Liver (tissue), 9 donors: ENCODE data around the gene OGFOD3. TPM values are rescaled to one million over a fixed set of nuclear protein-coding genes. Genes with fewer than 3 reads are reported as not detected.

Experiments
- DNase-seq: peaks from one replicate; pipeline ENCODE4 v3.0.0-alpha.2; 2017; ENCODE audit warnings: low spot score
- H3K27ac ChIP-seq, 2 donors: one replicate each; pipeline ENCODE4 v1.7.0; 2013; ENCODE audit warnings: inconsistent platforms in 2 of 2, low read length in 2 of 2, control low read depth in 1 of 2, low read depth in 1 of 2, mild to moderate bottlenecking in 1 of 2
- H3K27me3 ChIP-seq, 4 donors: one replicate each; pipeline versions ENCODE4 v1.6.1 to v1.7.0; 2013; ENCODE audit warnings: low read length in 3 of 4, inconsistent platforms in 1 of 4, mild to moderate bottlenecking in 1 of 4, moderate library complexity in 1 of 4; ENCODE audit not compliant: control insufficient read depth in 4 of 4, insufficient read depth in 4 of 4
- H3K36me3 ChIP-seq, 4 donors: one replicate each; pipeline versions ENCODE4 v1.6.1 to v1.7.0; 2013; ENCODE audit warnings: low read length in 3 of 4, mild to moderate bottlenecking in 3 of 4, low read depth in 1 of 4, moderate library complexity in 1 of 4; ENCODE audit not compliant: control insufficient read depth in 4 of 4, insufficient read depth in 3 of 4
- H3K4me1 ChIP-seq, 4 donors: one replicate each; pipeline versions ENCODE4 v1.6.1 to v1.7.0; 2013; ENCODE audit warnings: low read length in 3 of 4, mild to moderate bottlenecking in 3 of 4, moderate library complexity in 1 of 4; ENCODE audit not compliant: control insufficient read depth in 4 of 4, insufficient read depth in 4 of 4
- H3K4me3 ChIP-seq, 3 donors: one replicate each; pipeline versions ENCODE4 v1.6.1 to v1.7.0; 2013; ENCODE audit warnings: low read length in 3 of 3, control low read depth in 1 of 3, low read depth in 1 of 3, mild to moderate bottlenecking in 1 of 3
- H3K9ac ChIP-seq, 2 donors: one replicate each; pipeline ENCODE4 v1.7.0; 2013; ENCODE audit warnings: low read length in 2 of 2, mild to moderate bottlenecking in 2 of 2, moderate library complexity in 2 of 2, control low read depth in 1 of 2, low read depth in 1 of 2
- H3K9me3 ChIP-seq, 4 donors: one replicate each; pipeline versions ENCODE4 v1.6.1 to v1.7.0; 2013; ENCODE audit warnings: low read length in 3 of 4; ENCODE audit not compliant: control insufficient read depth in 4 of 4
- CTCF ChIP-seq: fragments of 150-350 bp; IDR thresholded peaks from 2 replicates; pipeline ENCODE4 v1.5.1; 2017; ENCODE audit warnings: improper control_type of control experiment, low read depth, low read length; ENCODE audit not compliant: missing input control
- EGR1 ChIP-seq, 2 donors: IDR thresholded peaks; 2 replicates each; pipeline ENCODE4 v1.6.1; 2016 to 2018; ENCODE audit warnings: antibody characterized with exemption in 2 of 2, low read depth in 2 of 2
- GABPA ChIP-seq, 2 donors: IDR thresholded peaks in 1 of 2; conservative IDR thresholded peaks in 1 of 2; 2 replicates each; pipeline ENCODE4 v1.6.1; 2016; ENCODE audit warnings: antibody characterized with exemption in 2 of 2, mild to moderate bottlenecking in 1 of 2, moderate library complexity in 1 of 2
- HNF4A ChIP-seq, 2 donors: conservative IDR thresholded peaks; 2 replicates each; pipeline ENCODE4 v1.6.1; 2016; ENCODE audit warnings: antibody characterized with exemption in 2 of 2, mild to moderate bottlenecking in 2 of 2
- HNF4G ChIP-seq: IDR thresholded peaks from 2 replicates; pipeline ENCODE4 v1.6.1; 2016; ENCODE audit warnings: antibody characterized with exemption
- JUND ChIP-seq, 2 donors: IDR thresholded peaks; 2 replicates each; pipeline ENCODE4 v1.6.1; 2016; ENCODE audit warnings: antibody characterized with exemption in 2 of 2
- NR2F2 ChIP-seq: IDR thresholded peaks from 2 replicates; pipeline ENCODE4 v1.6.1; 2016; ENCODE audit warnings: antibody characterized with exemption
- RAD21 ChIP-seq, 2 donors: IDR thresholded peaks; 2 replicates each; pipeline ENCODE4 v1.6.1; 2016; ENCODE audit warnings: antibody characterized with exemption in 2 of 2, mild to moderate bottlenecking in 2 of 2
- REST ChIP-seq: IDR thresholded peaks from 2 replicates; pipeline ENCODE4 v1.6.1; 2016; ENCODE audit warnings: antibody characterized with exemption, mild to moderate bottlenecking
- RXRA ChIP-seq, 2 donors: IDR thresholded peaks; 2 replicates each; pipeline ENCODE4 v1.6.1; 2017 to 2018; ENCODE audit warnings: antibody characterized with exemption in 2 of 2, mild to moderate bottlenecking in 1 of 2
- TAF1 ChIP-seq: conservative IDR thresholded peaks from 2 replicates; pipeline ENCODE4 v1.6.1; 2016; ENCODE audit warnings: antibody characterized with exemption, mild to moderate bottlenecking
- WGBS: extraction: QIAGEN DNeasy Blood & Tissue Kit; methylation state at CpG from one replicate; pipeline ENCODE4 v1.1.7; 2013; 5-methylcytosine and 5-hydroxymethylcytosine counted together
- polyA plus RNA-seq, 2 donors: library from polyadenylated mRNA; stranded (reverse) in 1 of 2; unstranded in 1 of 2; fragments of 200-250 nt in 1 of 2; fragments of >200 nt in 1 of 2; fragmentation: Nextera tagmentation in 1 of 2; extraction: Ambion mirVana in 1 of 2; gene quantifications; one replicate each; pipeline versions ENCODE4 v1.2.1 to v1.2.3, GENCODE V29; 2013 to 2015
- total RNA-seq, 2 donors: library from RNA; depleted of rRNA; stranded (reverse); fragments of >200 nt; gene quantifications; one replicate each; pipeline ENCODE4 v1.2.3, GENCODE V29; 2014
- TF ChIP-seq, protein P1 (sequence below): IDR thresholded peaks from 2 replicates; pipeline ENCODE4 v1.6.1; 2016; ENCODE audit warnings: antibody characterized with exemption
- TF ChIP-seq, protein P2 (sequence below): IDR thresholded peaks from 2 replicates; pipeline ENCODE4 v1.6.1; 2016; ENCODE audit warnings: antibody characterized with exemption
- donor health status: healthy.
- donor health status: healthy.
- donor health status: healthy.
- donor health status: healthy.
- donor health status: healthy.

Gene OGFOD3
- total and polyA plus RNA-seq, 4 donors = 15.0 to 23.2 (median 18.5) TPM

DNA sequence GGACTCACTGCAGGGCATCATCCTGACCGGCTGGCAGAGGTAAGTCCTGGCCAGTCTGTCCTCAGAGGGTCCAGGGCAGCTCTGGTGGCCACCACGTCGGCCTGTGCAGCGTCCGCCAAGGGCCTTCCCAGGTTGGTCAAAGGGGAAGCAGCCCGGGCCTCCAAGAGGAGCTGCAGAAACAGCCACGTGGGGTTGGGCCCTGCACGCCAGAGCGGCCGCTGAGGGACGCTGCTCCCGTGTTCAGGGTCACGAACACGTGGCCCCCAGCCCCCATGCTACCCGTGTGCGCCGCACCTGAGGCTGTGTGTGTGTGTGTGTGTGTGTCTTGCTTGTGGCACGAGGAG, 18.9 kb upstream of the OGFOD3 start:
- no peaks in the 10 kb centered on the region for H3K9me3 ChIP-seq
- 93% methylated on average over 18 of the region's 18 CpGs for WGBS
- TF ChIP-seq TAF1 (no peak), RXRA (IDR thresholded peaks at IDR 0.05) (no peak), NR2F2 (no peak), REST (no peak), RAD21 (IDR thresholded peaks at IDR 0.05) (no peak), CTCF (no peak), EGR1 (IDR thresholded peaks at IDR 0.05; ENCODE audit: low read depth in 2 of 2) (no peak), HNF4G (no peak), GABPA (IDR thresholded peaks at IDR 0.05 in 1 of 2, conservative IDR thresholded peaks at IDR 0.05 in 1 of 2) (no peak), HNF4A (conservative IDR thresholded peaks at IDR 0.05) (no peak), JUND (IDR thresholded peaks at IDR 0.05) (no peak)
- TF ChIP-seq, protein P1, sequence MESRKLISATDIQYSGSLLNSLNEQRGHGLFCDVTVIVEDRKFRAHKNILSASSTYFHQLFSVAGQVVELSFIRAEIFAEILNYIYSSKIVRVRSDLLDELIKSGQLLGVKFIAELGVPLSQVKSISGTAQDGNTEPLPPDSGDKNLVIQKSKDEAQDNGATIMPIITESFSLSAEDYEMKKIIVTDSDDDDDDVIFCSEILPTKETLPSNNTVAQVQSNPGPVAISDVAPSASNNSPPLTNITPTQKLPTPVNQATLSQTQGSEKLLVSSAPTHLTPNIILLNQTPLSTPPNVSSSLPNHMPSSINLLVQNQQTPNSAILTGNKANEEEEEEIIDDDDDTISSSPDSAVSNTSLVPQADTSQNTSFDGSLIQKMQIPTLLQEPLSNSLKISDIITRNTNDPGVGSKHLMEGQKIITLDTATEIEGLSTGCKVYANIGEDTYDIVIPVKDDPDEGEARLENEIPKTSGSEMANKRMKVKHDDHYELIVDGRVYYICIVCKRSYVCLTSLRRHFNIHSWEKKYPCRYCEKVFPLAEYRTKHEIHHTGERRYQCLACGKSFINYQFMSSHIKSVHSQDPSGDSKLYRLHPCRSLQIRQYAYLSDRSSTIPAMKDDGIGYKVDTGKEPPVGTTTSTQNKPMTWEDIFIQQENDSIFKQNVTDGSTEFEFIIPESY = no peak
- TF ChIP-seq, protein P2, sequence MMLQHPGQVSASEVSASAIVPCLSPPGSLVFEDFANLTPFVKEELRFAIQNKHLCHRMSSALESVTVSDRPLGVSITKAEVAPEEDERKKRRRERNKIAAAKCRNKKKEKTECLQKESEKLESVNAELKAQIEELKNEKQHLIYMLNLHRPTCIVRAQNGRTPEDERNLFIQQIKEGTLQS = no peak
- H3K27me3 ChIP-seq = no peaks in the 10 kb centered on the region
- peaks cover 4 to 14% (median 7%) of the 10 kb centered on the region in 4 donors for H3K4me1 ChIP-seq
- H3K27ac ChIP-seq = no peak overlapping the region
- no peak overlapping the region for H3K4me3 ChIP-seq
- H3K9ac ChIP-seq = no peak overlapping the region
- peaks cover 0 to 9% (median 6%) of the 10 kb centered on the region in 4 donors for H3K36me3 ChIP-seq
- DNase-seq = no peak

DNA sequence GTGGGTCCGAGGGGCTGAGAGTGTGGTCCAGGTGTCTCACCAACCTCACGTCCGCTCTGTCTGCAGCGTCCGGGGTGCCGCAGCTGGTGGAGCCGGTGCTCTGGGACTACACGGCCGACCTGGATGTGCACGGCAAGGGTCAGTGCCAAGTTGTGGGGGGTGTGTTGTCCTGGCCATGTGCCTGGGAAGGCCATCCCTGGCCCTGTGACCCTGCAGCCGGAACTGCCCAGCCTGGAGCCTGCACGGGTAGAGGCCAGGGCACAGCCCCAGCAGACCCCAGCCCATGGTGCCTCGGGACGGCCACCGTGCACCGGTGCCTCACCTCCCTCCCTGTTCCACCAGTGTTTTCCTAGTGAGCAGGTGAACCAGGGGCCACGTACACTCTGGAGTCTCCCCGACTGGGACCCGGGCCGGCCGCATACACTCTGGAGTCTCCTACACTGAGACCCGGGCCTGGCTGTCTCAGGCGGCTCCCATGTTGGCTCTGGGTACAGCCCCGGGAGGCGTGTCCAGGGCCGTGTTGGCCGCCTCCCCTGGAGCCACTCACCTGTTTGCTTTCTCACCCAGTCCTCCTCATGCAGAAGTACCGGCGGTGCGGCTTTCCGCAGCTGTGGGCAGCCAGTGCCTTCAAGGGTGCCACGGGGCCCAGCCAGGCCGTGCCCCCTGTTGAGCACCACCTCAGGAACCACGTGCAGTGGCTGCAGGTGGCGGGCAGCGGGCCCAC, 18.4 kb upstream of the OGFOD3 start:
- WGBS = 78% methylated on average over 36 of the region's 36 CpGs
- no peak for DNase-seq
- no peaks in the 10 kb centered on the region for H3K27me3 ChIP-seq
- peaks cover 4 to 14% (median 7%) of the 10 kb centered on the region in 4 donors for H3K4me1 ChIP-seq
- no peak overlapping the region for H3K9ac ChIP-seq
- peaks cover 0 to 9% (median 4%) of the 10 kb centered on the region in 4 donors for H3K36me3 ChIP-seq
- no peak for TF ChIP-seq HNF4G
- TF ChIP-seq TAF1 = no peak
- TF ChIP-seq, protein P1 = no peak
- peak in 1 of 2 donors; percentile 24 for TF ChIP-seq RXRA (IDR thresholded peaks at IDR 0.05)
- TF ChIP-seq JUND (IDR thresholded peaks at IDR 0.05) = no peak
- H3K9me3 ChIP-seq = no peaks in the 10 kb centered on the region
- no peak overlapping the region for H3K4me3 ChIP-seq
- H3K27ac ChIP-seq = no peak overlapping the region
